NCI-H1092 treated with DMSO at 0.1 percent for 48 hours (cell line): Measurements from ENCODE around the gene POU6F1.
"Not testable (repeated sequence)": the region's sequence is repeated elsewhere in the genome, so short reads cannot be mapped to it uniquely, and the experiment has no call there.

Experiments used
- DNase-seq: peaks from one replicate; lab custom pipeline; 2025; lab: John Stamatoyannopoulos, UW

Gene POU6F1

DNA sequence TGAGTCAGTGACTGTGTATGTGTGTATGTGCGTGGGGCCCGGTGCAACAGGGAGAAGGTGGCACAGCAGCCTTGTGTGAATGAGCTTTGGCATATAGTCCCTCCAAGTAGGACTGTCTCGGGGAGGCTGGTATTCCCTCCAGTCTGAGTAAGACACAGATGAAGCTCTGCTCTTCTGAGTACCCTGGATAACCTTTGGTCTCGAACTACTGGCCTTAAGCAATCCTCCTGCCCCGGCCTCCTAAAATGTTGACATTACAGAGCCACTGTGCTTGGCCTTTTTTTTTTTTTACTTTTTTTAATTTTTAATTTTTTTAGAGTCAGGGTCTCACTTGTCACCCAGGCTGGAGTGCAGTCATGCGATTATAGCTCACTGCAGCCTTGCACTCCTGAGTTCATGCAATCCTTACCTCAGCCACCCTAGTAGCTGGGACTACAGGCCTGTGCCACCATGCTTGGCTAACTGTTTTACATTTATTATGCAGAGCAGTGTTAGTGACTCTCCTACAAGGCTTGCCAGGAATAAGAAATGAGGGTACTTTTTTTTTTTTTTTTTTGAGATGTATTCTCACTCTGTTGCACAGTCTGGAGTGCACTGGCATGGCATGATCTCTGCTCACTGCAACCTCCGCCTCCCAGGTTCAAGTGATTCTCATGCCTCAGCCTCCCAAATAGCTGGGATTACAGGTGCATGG lies 11.4 kb upstream of the POU6F1 start:
- DNase-seq, result no peak

DNA sequence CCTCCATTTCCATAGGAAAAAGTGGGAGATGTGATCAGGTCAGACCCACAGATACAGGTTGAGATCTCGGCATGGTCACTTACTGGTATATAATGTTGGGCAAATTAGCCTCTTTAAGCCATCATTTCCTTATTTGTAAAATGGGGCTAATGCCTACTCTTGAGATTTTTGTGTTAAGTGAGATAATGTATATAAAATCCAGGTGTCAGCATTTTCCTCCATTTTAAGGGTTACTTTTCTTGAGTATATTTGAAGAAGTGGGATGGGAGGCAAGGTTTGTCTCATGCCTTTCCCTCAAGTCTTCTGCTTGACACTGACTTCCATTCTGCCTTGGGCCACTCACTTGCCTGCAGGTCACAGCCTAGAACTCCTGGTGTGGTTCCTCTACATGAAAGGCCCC lies 10.1 kb upstream of the POU6F1 start:
- DNase-seq, result no peak

DNA sequence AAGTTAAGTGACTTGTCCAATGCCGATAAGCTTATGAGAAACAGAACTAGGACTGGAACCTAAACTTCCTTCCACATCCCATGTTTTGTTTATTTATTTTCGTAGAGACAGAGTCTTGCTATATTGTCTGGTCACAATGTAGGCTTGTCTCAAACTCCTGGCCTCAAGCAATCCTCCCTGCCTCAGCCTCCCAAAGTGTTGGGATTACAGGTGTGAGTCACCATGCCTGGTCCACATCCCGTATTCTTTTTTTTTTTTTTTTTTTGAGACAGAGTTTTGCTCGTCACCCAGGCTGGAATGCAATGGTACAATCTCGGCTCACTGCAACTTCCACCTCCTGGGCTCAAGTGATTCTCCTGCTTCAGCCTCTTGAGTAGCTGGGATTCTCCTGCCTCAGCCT lies 9.2 kb upstream of the POU6F1 start:
- not testable (repeated sequence) for DNase-seq

DNA sequence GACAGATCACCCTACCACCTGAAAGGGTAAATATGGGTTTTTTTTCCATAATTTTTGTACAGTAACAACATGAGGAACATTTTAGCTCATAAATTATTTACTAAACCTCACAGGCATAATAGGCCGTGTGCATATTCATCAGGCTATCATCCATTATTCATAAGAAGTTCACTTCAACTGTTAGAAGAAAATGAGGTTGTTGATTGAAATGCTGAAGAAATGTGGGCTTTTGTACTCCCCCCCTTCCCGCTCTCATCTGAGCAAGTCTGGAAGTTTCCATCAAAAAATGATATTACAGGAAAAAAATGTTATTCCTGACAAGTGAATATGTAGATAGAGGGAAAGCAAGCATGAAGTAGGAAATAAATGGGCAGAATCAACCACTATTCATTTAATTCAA lies 7.9 kb upstream of the POU6F1 start:
- DNase-seq, result no peak

DNA sequence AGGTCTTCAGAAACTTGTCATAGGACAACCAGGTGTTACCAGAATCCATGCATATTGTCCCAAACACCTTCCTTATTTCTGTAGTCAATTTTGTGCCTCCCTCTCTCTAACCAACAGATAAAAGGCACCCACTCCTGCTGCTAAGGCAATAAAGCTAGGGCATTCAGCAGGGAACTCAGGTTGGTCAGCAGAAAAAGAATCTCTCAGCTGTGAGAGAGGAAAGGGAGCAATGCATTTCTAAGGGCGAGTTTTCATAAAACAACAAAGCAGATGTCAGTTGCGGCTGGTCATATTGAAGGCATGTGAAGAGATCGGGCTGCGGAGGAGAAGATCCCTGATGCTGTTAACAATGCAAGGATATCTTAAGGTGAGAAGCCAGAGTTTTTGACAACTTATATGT lies 7.4 kb upstream of the POU6F1 start:
- DNase-seq, result no peak

DNA sequence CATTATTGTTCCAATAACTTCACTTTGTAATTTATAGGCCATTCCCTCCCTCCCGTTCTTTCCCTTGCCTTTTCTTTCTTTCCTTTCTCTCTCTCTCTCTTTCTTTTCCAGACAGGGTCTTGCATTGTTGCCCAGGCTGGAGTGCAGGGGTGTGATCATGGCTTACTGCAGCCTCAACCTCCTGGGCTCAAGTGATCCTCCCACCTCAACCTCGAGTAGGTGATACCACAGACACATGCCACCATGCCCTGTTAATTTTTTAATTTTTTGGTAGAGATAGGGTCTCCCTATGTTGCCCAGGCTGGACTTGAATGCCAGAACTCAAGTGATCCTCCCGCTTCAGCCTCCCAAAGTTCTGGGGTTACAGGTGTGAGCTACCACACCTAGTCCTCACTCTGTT lies 6.8 kb upstream of the POU6F1 start:
- DNase-seq, result no peak

DNA sequence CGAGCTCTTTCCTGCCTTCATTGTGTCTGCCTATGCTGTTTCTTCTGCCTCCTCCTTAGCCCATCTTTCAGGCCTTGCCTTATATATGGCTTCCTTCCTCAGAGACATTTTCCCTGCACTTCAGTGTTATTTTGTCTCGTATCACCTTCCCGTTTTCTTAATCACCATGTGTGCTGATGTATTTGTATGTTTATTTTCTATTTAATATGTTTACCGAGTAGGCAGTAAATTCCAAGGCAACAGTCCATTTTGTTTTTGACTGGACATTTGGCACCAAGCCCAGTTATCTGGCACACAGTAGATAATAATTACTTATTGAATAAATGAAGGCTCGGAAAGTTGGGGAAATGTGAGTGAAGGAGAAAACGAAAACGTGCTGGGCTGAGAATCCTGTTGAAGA lies 4.6 kb upstream of the POU6F1 start:
- no peak for DNase-seq

DNA sequence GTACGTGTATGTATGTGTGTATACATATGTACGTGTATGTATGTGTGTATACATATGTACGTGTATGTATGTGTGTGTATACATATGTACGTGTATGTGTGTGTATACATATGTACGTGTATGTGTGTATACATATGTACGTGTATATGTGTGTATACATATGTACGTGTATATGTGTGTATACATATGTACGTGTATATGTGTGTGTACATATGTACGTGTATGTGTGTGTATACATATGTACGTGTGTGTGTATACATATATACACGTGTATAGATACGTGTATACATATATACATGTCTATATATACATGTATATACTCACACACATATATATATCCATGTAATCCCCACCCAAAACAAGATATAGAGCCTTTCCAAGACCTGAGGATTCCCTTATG lies 2.0 kb upstream of the POU6F1 start:
- not testable (repeated sequence) for DNase-seq

DNA sequence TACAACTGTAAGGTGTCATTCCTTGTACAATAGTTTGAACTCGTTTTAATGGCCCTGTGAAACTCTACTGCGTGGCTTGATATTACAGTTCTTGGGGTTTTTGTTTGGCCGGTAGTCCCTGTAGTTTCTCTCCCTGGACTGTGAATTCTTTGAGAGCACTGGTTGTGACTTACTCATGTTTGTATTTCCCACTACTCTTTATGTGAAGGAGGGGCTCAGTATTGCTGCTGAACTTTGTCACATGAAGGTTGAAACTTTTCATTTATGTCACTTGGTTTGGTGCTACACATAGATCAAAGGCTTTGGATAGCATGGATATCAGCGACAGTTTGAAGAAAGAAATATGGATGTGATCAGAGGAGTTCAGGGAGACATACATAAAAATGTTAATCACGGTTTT lies 1.5 kb upstream of the POU6F1 start:
- DNase-seq, result no peak

DNA sequence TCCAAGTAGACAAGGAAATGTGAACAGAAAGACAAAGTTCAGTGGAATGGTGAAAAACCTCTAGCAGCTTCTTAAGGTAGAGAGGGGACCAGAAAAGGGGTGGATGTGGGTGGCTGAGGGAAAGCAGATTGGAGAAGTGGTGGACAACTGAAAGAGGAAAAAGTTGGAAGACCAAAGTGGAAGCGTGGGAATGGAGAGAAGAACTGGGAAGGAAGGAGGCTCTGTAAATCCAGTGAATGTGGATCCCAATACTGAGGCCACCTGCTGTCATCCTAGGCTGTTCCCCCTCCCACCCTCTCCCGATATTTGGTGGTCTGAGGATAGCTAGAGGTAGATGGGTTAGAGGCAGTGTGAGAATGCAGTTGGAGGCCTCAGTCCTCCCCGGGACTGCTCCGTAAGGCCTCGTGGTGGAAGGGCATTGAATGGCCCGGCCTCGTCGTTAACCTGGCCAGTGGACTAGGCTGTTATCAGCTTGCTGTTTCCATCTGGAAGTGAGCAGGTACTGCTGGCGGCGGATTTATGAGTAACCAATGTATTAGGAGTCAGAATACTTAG lies 822 bp upstream of the POU6F1 start:
- no peak for DNase-seq

DNA sequence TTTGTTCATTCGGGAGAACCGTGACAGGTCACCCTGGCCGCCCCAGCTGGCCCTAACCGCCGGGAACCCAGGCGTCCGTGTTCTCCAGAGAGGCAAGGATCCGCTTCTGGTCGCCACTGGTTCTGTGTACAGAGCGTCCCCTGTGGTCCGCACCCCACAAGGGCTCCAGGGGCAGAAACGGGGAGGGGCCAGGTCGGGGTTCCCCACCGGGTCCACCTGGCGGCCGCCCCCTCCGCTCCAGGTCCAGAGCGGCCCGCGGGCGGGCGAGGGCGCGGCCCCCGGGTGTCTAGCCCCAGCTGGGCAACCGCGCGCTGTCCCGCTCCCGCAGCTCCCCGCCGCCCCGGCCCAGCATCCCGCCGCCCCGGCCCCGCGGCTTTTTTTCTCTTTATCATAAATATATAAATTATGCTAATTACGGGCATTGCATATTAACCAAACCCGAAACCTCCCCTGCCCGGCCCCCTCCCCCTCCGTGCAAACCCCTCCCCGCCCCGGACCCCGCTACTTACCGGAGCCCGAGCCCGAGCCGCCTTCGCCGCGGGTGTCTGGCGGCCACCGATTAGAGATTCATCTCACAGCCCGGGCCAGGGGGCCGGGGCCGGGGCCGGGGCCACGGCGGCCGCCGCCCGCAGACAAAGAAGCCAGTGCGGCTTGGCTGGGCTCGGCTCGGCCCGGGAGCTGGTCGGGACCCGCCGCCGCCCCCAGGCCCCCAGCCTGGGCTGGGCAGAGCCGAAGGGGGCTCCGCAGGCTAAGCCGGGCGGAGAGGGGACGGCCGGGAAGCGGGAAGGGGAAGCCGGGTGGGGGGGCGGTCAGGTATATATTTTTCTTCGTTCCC lies 512 bp downstream of the POU6F1 start:
- peak; percentile 8 for DNase-seq

DNA sequence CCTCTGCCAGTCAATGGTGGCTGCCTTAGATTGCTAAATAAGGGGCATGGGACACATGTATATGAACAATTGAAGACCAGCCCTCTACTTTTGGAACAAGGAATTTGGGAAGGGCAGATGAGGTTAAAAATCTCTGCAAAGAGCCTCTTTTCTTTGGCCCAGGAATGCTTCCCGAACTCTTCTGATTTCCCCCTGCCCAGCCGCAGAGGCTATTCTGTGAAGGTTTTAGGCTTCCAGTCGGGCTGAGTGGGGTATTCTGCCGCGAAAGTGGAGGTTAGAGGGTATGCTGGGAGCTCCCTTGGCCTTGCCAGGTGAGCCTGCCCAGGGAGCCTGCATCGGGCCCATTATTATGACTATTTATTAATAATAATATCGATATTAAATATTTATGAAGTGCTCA lies 1.2 kb downstream of the POU6F1 start:
- DNase-seq, result no peak

DNA sequence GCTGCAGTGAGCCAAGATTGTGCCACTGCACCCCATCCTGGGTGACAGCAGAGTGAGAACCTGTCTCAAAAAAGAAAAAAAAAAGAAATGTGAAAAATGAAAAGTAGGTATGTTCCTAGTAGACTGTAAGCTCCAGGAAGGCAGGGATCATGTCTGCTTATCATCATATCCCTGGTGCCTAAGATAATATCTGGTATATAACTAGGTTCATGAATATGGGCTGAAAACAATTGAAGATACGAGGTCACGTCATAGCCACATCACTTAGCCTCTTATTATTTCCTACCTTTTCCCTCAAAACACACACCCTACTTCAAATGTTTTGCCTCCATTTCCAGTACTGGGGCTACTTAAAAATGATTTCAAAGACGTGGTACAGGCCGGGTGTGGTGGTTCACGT lies 3.0 kb downstream of the POU6F1 start:
- DNase-seq, result no peak

DNA sequence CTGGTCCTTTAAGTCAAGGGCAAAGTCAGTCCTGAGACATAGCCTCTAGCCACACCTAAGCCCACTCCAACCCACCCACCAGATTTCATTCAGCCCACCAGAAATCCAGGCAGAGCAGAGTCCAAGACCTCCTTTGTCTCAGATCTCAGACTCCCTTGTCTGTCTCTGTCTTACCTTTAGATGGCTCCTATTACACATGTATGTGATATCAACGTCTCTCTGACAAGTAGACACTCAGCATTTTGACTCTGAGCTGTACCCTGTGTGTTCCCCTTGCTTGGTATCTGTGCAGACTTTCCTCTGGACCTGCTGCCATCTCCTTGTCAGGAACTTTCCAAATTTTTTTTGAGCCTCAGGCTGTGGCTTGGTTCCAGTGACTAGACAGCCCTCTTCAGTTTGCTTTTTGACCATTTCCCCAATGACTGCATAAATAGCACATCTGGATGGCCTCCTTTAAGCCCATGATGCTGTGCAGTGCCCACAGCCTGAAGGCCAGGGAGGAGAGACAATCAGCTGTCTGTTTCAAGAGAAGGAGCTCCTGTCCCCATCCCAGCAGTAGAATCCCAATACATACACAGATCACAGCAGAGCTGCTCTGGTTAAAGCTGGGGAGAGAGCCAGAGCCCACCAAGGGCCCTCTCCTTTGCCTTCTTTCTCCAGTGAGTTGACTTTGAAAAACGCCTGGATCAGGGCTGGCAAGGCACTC lies 7.0 kb downstream of the POU6F1 start:
- DNase-seq, result no peak

DNA sequence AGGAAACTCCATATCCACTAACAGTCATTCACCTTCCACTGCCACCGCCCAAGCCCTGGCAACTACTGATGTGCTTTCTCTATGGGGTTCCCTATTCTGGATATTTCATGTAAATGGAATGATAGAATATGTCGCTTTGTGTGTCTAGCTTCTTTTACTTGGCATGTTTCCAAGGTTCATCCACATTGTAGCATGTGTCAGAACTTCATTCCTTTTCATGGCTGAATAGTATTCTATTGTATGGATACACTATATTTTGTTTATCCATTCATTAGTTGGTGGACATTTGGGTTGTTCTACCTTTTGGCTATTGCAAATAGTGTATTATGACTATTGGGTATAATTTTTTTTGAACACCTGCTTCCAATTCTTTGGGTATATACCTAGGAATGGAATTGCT lies 8.6 kb downstream of the POU6F1 start:
- no peak for DNase-seq

DNA sequence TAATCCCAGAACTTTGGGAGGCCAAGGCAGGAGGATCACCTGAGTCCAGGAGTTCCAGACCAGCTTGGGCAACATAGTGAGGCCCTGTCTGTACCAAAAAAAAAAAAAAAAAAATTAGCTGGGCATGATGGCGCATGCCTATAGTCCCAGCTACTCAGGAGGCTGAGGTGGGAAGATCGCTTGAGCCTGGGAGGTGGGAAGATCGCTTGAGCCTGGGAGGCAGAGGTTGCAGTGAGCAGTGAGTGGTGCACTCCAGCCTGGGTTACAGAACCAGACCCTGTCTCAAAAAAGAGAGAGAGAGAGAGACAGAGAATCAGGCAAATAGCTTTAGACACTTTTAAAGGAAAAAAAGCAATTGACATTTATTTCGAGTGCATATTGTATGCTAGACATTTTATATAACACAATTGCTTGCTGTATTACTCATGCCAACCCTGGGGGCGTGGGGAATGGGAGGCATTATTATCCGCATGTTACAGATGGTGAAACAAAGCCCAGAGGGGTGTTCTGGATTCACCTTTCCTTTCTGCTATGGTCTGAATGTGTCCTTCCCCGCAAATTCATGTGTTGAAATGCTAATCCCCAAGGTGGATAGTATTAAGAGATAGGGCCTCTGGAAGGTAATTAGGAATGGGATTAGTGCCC lies 9.7 kb downstream of the POU6F1 start:
- DNase-seq, result no peak

DNA sequence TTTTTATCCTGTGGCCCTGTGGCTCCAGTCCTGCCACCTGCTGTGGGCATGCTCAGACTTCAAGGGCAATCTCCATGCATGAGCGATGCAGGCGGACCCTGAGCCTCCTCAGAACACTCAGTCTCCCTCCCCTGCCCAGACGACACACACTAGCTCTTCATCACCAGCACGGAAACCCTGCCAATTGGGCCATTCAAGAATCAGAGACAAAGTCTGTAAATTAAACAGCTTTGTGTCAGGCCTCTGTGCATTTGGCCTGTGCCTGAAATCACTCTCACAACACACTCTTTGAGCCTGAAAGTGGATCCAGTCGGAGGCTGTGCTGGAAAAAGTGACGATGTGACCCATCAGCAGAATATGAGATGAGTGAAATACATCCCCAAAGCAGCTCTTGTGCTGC lies 12.5 kb downstream of the POU6F1 start:
- no peak for DNase-seq

DNA sequence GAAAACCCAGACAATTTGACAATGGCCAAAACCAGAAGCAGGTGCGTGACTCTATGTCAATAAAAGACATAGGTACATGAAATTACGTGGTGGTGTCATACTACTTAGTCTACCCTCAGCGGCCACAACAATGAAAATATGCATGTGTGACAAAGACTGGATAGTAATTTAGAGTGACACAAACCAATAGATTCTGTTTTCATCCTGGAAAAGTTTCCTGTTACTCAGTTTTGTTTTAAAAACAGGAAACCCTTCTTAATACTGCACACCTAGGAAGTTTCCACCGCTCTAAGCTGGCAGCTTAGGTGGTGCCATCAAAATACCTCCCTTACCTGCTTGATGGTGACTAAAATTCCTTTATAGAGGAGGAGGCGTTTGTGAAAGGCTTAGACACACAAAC lies 15.1 kb downstream of the POU6F1 start:
- no peak for DNase-seq

DNA sequence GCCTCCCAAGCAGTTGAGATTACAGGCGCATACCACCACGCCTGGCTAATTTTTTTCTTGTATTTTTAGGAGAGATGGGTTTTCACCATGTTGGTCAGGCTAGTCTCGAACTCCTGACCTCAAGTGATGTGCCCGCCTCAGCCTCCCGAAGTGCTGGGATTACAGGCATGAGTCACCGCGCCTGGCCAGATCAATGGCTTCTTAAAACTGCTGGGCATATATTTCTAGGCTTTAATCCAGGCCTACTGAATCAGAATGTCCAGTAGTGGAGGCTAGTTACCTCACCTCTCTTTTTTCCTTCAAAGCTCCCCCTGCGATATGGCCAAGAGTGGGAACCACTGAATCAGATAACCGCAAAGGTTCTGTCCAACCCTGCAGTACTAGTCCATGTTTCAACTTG lies 17.1 kb downstream of the POU6F1 start:
- no peak for DNase-seq

DNA sequence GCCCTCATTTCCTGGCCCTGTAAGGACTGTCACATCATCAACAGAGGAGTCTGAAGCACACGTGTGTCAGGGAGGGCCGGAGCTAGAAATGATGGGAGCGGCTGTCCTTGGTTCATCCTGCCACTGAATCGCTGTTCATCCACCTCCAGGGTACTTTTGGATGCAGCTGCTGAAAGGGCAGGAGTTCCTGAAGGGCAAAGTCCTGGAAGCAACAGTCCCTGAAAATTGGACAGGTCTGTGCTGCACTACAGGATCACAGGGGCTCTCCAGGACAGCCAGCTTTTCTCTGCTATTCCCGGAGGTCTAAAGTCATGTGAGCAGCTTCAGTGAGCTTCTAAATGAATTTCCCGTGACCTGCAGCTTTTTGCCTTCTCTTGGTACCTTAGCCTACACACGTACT lies 17.7 kb downstream of the POU6F1 start:
- no peak for DNase-seq

DNA sequence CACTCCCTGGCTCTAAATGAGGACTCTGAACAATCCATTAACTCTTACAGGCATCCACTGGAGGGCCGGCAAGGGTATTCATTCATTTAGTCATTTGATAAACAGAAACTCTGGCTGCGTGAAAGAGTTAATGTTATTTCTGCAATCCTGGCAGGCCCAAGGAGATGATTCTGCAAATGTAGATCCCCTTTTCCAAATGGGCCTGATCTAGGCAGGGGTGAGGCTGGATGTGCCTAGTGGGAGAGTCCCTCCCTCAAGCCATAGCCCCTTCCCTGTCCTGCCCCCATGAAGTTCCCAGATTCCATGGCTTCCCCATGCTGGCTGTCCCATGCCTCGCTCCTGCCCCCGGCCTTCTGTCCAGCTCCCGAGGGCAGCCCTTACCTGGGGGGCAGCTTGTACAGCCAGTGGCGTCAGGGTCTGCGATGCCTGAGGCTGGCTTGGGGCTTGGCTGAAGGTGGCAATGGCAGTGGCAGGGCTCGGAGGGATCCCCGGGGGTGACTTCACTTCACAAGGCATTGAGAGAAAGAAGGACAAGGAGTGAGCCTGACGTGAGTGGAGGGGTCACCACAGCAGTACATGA lies 18.4 kb downstream of the POU6F1 start:
- no peak for DNase-seq
